22Rv1 (cell line): ENCODE results near the gene STARD3.

Source experiments
- H3K27ac ChIP-seq: fragments of 450-650 bp; 2 replicates; pipeline ENCODE4 v1.5.1; 2017
- ZFX ChIP-seq: fragments of 450-650 bp; IDR thresholded peaks from 2 replicates; pipeline ENCODE4 v1.6.1; 2017; ENCODE audit warnings: antibody characterized with exemption, borderline replicate concordance
- TF ChIP-seq, protein P1 (sequence below): fragments of 450-650 bp; IDR thresholded peaks from 2 replicates; pipeline ENCODE4 v1.5.1; 2017; ENCODE audit warnings: mild to moderate bottlenecking

The STARD3 gene

DNA sequence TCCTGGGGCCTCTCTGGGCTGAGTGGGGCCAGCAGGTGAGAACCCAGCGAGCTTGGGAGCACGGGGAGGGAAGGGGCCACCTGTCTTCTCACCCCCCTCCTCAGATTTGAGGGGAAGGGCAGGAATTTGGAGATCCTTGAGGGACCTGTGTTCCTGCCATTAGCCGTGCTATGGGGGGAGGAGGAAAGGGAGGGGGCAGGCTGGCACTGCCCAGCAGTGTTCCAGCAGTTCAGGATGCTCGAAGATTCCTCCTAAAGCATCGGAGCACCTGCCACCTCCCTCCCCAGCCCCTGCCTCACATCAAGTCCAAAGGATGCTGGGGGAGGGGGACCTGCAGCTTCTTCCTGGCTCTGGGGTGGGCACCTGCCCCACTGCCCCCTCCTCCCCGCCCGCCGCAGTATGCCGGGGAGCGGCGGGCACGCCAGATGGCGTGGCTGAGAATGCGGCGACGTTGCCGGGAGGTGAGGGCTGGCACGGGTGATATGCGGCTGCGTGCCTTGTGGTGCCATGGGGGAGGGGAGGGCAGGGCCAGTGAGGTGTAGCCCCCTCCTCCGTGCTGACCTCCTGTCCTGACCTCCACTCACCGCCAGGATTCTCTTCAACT is 24.6 kb upstream of the STARD3 start:
- H3K27ac ChIP-seq: no peak overlapping the region
- no peak for TF ChIP-seq ZFX
- TF ChIP-seq, protein P1, sequence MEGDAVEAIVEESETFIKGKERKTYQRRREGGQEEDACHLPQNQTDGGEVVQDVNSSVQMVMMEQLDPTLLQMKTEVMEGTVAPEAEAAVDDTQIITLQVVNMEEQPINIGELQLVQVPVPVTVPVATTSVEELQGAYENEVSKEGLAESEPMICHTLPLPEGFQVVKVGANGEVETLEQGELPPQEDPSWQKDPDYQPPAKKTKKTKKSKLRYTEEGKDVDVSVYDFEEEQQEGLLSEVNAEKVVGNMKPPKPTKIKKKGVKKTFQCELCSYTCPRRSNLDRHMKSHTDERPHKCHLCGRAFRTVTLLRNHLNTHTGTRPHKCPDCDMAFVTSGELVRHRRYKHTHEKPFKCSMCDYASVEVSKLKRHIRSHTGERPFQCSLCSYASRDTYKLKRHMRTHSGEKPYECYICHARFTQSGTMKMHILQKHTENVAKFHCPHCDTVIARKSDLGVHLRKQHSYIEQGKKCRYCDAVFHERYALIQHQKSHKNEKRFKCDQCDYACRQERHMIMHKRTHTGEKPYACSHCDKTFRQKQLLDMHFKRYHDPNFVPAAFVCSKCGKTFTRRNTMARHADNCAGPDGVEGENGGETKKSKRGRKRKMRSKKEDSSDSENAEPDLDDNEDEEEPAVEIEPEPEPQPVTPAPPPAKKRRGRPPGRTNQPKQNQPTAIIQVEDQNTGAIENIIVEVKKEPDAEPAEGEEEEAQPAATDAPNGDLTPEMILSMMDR: no peak

DNA sequence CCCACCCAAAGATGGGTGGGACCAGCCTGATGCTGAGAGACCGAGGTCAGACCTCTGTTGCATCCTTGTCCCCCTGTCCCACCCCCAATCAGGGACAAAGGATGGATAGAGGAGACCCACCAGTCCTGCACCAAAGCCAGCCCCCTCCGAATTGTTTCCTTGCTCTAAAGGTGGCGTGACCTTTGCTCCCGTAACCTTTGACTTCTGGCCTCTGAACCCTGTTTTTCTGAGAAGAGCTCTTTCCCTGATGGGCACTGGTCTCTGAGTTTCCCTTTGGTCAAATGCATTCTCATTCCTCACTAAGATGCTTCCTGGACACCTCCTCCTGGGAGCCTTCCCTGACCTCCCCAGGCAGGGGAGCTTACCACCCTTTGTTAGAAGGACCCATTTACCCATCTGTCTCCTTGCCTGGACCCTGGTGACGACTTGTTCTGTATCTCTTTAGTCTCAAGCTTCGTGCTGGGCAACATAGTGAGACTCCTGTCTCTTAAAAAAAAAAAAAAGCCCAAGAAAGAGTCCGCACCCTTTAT is 23.9 kb upstream of the STARD3 start:
- TF ChIP-seq ZFX: no peak
- TF ChIP-seq, protein P1: no peak
- H3K27ac ChIP-seq: no peak overlapping the region

DNA sequence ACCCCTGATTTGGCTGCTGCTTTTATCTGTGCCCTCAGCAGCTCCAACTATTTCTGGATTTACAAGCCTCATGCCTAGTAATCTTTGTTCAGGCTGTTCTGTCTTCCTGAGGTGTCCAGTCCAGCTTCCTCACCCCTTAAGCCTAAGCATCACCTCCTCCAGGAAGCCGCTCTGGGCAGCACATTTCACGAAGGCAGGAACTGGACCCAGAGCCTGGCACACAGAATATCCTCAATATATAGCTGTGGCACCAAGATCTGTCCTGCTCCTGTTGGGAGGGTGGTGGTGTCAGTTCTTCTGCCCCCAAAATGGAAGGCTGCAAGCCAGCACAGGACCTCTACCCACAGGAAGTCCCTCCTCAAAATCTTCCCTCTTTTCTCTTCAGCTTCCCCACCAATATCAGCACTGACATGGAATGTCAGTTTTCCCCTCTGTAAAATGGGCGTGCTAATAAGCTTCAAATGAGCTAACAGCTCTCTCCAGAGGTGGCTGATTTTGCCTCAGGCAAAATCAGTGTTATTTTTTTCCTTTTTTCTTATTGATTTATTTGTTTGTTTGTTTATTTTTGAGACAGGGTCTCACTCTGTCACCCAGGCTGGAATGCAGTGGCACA is 22.3 kb upstream of the STARD3 start:
- TF ChIP-seq ZFX: no peak
- TF ChIP-seq, protein P1: no peak
- H3K27ac ChIP-seq: no peak overlapping the region

DNA sequence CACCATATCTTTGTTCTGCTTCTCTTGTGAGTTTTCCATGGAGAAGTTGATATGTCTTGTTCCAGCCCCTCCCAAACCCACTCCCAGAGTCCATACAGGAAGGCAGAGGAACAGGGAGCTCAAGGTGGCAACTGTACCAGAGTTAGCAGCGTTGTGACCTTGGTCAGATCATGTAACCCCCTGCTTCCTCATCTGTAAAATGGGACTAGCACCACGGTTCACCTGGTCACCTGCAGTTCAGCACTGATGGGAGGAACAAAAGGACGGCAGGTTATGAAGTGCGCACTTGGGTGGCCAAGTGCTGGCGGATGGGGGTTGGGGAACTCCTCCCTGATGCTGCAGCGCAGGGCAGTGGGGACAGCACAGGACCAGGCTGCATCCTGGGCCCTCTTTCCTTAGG is 21.5 kb upstream of the STARD3 start:
- TF ChIP-seq, protein P1: no peak
- no peak for TF ChIP-seq ZFX
- no peak overlapping the region for H3K27ac ChIP-seq

DNA sequence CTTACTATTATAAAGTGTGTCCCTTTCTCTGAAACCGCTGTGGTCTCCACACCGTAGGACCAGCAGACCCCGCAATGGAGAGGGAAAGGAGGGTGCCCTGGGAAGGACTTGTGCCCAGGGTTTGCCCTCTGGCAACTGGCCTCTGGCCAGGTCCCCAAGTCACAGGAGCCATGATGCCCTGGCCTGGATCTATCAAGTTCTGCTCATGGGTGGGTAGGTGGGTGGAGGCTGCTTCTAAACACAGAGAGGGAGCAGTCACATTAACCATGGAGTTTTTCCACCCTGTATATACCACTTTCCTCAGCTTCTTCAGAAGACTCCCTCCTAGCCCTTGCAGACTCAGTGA is 19.9 kb upstream of the STARD3 start:
- no peak overlapping the region for H3K27ac ChIP-seq
- TF ChIP-seq ZFX: no peak
- TF ChIP-seq, protein P1: no peak

DNA sequence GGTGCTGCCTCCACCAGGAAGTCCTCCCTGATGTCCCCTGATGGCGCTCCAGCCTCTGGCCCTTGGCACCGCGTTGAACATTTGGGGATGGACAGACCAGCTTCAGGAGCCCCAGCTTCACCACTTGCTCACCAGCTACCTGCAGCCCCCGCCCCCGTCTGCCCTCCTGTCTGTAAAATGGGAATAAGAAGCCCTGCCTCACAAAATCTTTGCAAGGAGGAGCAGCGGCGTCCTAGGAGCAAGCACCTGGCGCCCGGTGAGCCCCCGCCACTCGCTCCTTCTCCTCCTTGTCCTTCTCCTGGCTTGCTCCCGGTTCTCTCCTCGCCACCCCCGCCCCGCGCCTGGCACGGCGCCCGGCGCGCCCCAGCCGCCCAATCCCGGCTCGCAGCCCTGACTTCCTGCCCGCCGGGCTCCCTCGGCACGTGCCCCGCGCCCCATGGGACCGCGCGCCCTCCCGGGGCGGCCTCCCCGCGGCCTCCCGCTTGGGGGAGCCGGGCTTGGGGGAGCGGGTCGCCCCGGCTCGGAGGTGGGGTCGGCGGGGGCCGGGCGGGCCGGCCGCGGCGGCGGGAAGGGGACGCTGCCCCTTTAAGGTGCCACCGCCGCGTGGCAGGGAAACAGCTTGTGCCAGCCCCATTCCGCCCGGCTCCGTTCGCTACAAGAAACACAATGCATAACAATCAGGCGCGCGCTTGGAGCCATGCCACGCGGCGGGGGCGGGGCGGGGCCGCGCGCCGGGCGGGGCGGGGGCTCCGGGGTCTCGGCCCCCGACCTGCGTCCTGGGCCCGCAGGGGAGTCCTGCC is 19.3 kb upstream of the STARD3 start:
- H3K27ac ChIP-seq: peak overlapping the region; percentile 70
- TF ChIP-seq, protein P1: no peak
